GM12891 (cell line): ENCODE results near the gene SLC8B1.
A peak's percentile ranks its signal among the peaks of the same experiment; 100 is the strongest.

Source experiments
- DNase-seq: peaks from one replicate; pipeline ENCODE4 v3.0.0; 2011; ENCODE audit warnings: low spot score; ENCODE audit not compliant: insufficient read length
- FAIRE-seq: peaks from 2 replicates; lab custom pipeline; 2011; peaks lifted over from hg19 to GRCh38; lab: Jason Lieb, UNC
- PAX5 ChIP-seq: IDR thresholded peaks from 2 replicates; pipeline ENCODE4 v1.6.1; 2011; ENCODE audit warnings: low read length, moderate library complexity, mild to moderate bottlenecking; ENCODE audit not compliant: insufficient read depth, severe bottlenecking
- POLR2A ChIP-seq: IDR thresholded peaks from 2 replicates; pipeline ENCODE4 v1.6.1; 2011; ENCODE audit warnings: low read depth, low read length, control low read depth
- POLR2AphosphoS5 ChIP-seq: IDR thresholded peaks from 2 replicates; pipeline ENCODE4 v1.6.1; 2011; ENCODE audit warnings: low read depth, low read length, control low read depth
- POU2F2 ChIP-seq: IDR thresholded peaks from 2 replicates; pipeline ENCODE4 v1.6.1; 2011; ENCODE audit warnings: low read depth, mild to moderate bottlenecking, control low read depth, low read length, moderate library complexity
- SPI1 ChIP-seq: IDR thresholded peaks from 2 replicates; pipeline ENCODE4 v1.6.1; 2011; ENCODE audit warnings: low read depth, low read length, control low read depth
- TAF1 ChIP-seq: IDR thresholded peaks from 2 replicates; pipeline ENCODE4 v1.6.1; 2011; ENCODE audit warnings: low read depth, low read length, control low read depth

Gene SLC8B1

GRCh38 chr12:113339540-113339939 lies 4.6 kb upstream of the SLC8B1 start:
- DNase-seq, result no peak
- no peak for TF ChIP-seq TAF1
- no peak for TF ChIP-seq PAX5
- TF ChIP-seq POLR2A, result no peak
- TF ChIP-seq SPI1, result no peak
- TF ChIP-seq POLR2AphosphoS5, result no peak
- no peak for TF ChIP-seq POU2F2
- FAIRE-seq, result no peak

GRCh38 chr12:113333877-113334785 lies 778 bp downstream of the SLC8B1 start:
- FAIRE-seq (no peak), DNase-seq (no peak)
- no peak for TF ChIP-seq TAF1
- no peak for TF ChIP-seq POU2F2
- TF ChIP-seq POLR2AphosphoS5, result no peak
- no peak for TF ChIP-seq POLR2A
- no peak for TF ChIP-seq SPI1
- no peak for TF ChIP-seq PAX5

GRCh38 chr12:113333418-113333750 lies 1.5 kb downstream of the SLC8B1 start:
- DNase-seq, result no peak
- no peak for FAIRE-seq
- no peak for TF ChIP-seq SPI1
- TF ChIP-seq PAX5, result no peak
- no peak for TF ChIP-seq POLR2A
- no peak for TF ChIP-seq POLR2AphosphoS5
- TF ChIP-seq TAF1, result no peak
- TF ChIP-seq POU2F2, result no peak

- TF ChIP-seq TAF1 (no peak), SPI1 (0 out of 2 replicates have a peak, but pooled peaks have one; percentile 3)
- DNase-seq, result no peak
- no peak for FAIRE-seq
These were observed 2.1 kb downstream of the SLC8B1 start for GRCh38 chr12:113332688-113333417.

- no peak for DNase-seq
- no peak for TF ChIP-seq TAF1
- TF ChIP-seq POU2F2, result no peak
- TF ChIP-seq SPI1, result no peak
- TF ChIP-seq POLR2A, result no peak
- no peak for TF ChIP-seq PAX5
- no peak for TF ChIP-seq POLR2AphosphoS5
- no peak for FAIRE-seq
These were observed 4.4 kb downstream of the SLC8B1 start for GRCh38 chr12:113330505-113330904.

GRCh38 chr12:113329791-113330417 lies 5.0 kb downstream of the SLC8B1 start:
- FAIRE-seq (no peak), DNase-seq (no peak)
- TF ChIP-seq TAF1 (no peak), PAX5 (no peak), POLR2A (no peak), POU2F2 (no peak), SPI1 (no peak), POLR2AphosphoS5 (no peak)

GRCh38 chr12:113329022-113329790 lies 5.7 kb downstream of the SLC8B1 start:
- DNase-seq, result no peak
- TF ChIP-seq POLR2A (no peak), POLR2AphosphoS5 (no peak), POU2F2 (no peak), TAF1 (no peak), SPI1 (no peak), PAX5 (no peak)
- FAIRE-seq, result no peak

- no peak for TF ChIP-seq TAF1
- no peak for TF ChIP-seq PAX5
- TF ChIP-seq POLR2AphosphoS5, result no peak
- no peak for TF ChIP-seq POLR2A
- TF ChIP-seq SPI1, result no peak
- TF ChIP-seq POU2F2, result no peak
- DNase-seq (no peak), FAIRE-seq (no peak)
These were observed 6.5 kb downstream of the SLC8B1 start for GRCh38 chr12:113328368-113328889.
